Measurements from ENCODE around the gene LSM2. TPM values are rescaled to one million over a fixed set of nuclear protein-coding genes. Genes with fewer than 3 reads are reported as not detected.

The LSM2 gene
- total and polyA plus RNA-seq, 2 experiments from 2014 or later = 51.9 to 57.9 TPM

GRCh38 chr6:31769684-31770371, 36.9 kb downstream of the LSM2 start:
- H3K36me3 ChIP-seq (replicated peaks; ENCODE audit: insufficient read depth, low read depth) = no peaks in the 10 kb centered on the region
- no peaks in the 10 kb centered on the region for H3K9me2 ChIP-seq (replicated peaks; ENCODE audit: insufficient read depth)
- no peaks in the 10 kb centered on the region for H4K20me1 ChIP-seq (ENCODE audit: insufficient read depth, poor library complexity, severe bottlenecking)
- no peaks in the 10 kb centered on the region for H3K79me2 ChIP-seq
- peak; percentile 76 for DNase-seq (ENCODE audit: low spot score)
- no peaks in the 10 kb centered on the region for H3K4me1 ChIP-seq (ENCODE audit: insufficient read depth)
- H3K9me3 ChIP-seq (ENCODE audit: low read depth) = no peaks in the 10 kb centered on the region
- H3K4me3 ChIP-seq = no peak overlapping the region
- TF ChIP-seq EZH2phosphoT487 (IDR thresholded peaks at IDR 0.05; ENCODE audit: low read depth, severe bottlenecking, unreplicated experiment) (no peak), CTCF (IDR thresholded peaks at IDR 0.05; ENCODE audit: poor library complexity) (peak; percentile 54), EZH2 (IDR thresholded peaks at IDR 0.05; ENCODE audit: borderline replicate concordance) (no peak)
- H3K4me2 ChIP-seq = no peak overlapping the region
- H3K27ac ChIP-seq = no peak overlapping the region
- no peak overlapping the region for H2AFZ ChIP-seq
- WGBS (ENCODE audit: low lambda C conversion rate, missing lambda C conversion rate) = 73% methylated on average over 12 of the region's 12 CpGs
- H3K27me3 ChIP-seq = no peaks in the 10 kb centered on the region

- Histone ChIP-seq H3K27me3 (no peaks in the 10 kb centered on the region), H3K9me3 (ENCODE audit: low read depth) (no peaks in the 10 kb centered on the region), H3K27ac (no peak overlapping the region), H3K79me2 (no peaks in the 10 kb centered on the region), H3K36me3 (replicated peaks; ENCODE audit: insufficient read depth, low read depth) (no peaks in the 10 kb centered on the region), H3K4me1 (ENCODE audit: insufficient read depth) (peaks cover 8% of the 10 kb centered on the region), H2AFZ (no peak overlapping the region), H3K9me2 (replicated peaks; ENCODE audit: insufficient read depth) (no peaks in the 10 kb centered on the region), H3K4me2 (no peak overlapping the region), H4K20me1 (ENCODE audit: insufficient read depth, poor library complexity, severe bottlenecking) (no peaks in the 10 kb centered on the region), H3K4me3 (no peak overlapping the region)
- no peak for TF ChIP-seq CTCF (IDR thresholded peaks at IDR 0.05; ENCODE audit: poor library complexity)
- no peak for TF ChIP-seq EZH2 (IDR thresholded peaks at IDR 0.05; ENCODE audit: borderline replicate concordance)
- no peak for TF ChIP-seq EZH2phosphoT487 (IDR thresholded peaks at IDR 0.05; ENCODE audit: low read depth, severe bottlenecking, unreplicated experiment)
- DNase-seq (ENCODE audit: low spot score) = no peak
- WGBS (ENCODE audit: low lambda C conversion rate, missing lambda C conversion rate) = 91% methylated on average over 18 of the region's 18 CpGs
Observed at GRCh38 chr6:31768363-31769257, 38.2 kb downstream of the LSM2 start.

GRCh38 chr6:31767096-31767645, 39.6 kb downstream of the LSM2 start:
- no peak overlapping the region for H2AFZ ChIP-seq
- no peaks in the 10 kb centered on the region for H4K20me1 ChIP-seq (ENCODE audit: insufficient read depth, poor library complexity, severe bottlenecking)
- no peak overlapping the region for H3K4me2 ChIP-seq
- 88% methylated on average over 6 of the region's 6 CpGs for WGBS (ENCODE audit: low lambda C conversion rate, missing lambda C conversion rate)
- H3K9me2 ChIP-seq (replicated peaks; ENCODE audit: insufficient read depth) = no peaks in the 10 kb centered on the region
- H3K79me2 ChIP-seq = no peaks in the 10 kb centered on the region
- DNase-seq (ENCODE audit: low spot score) = no peak
- TF ChIP-seq EZH2phosphoT487 (IDR thresholded peaks at IDR 0.05; ENCODE audit: low read depth, severe bottlenecking, unreplicated experiment) (no peak), EZH2 (IDR thresholded peaks at IDR 0.05; ENCODE audit: borderline replicate concordance) (no peak), CTCF (IDR thresholded peaks at IDR 0.05; ENCODE audit: poor library complexity) (no peak)
- peaks cover 8% of the 10 kb centered on the region for H3K4me1 ChIP-seq (ENCODE audit: insufficient read depth)
- H3K27ac ChIP-seq = no peak overlapping the region
- H3K27me3 ChIP-seq = no peaks in the 10 kb centered on the region
- H3K4me3 ChIP-seq = no peak overlapping the region
- H3K36me3 ChIP-seq (replicated peaks; ENCODE audit: insufficient read depth, low read depth) = no peaks in the 10 kb centered on the region
- H3K9me3 ChIP-seq (ENCODE audit: low read depth) = no peaks in the 10 kb centered on the region

Measured in hepatocyte (in vitro differentiated cells).